GM19463 (cell line): ENCODE data around the gene WFDC2.
A peak's percentile ranks its signal among the peaks of the same experiment; 100 is the strongest.

Source experiments
- ATAC-seq: cut with Tn5 transposase; IDR thresholded peaks from one replicate; pipeline ENCODE4 v1.9.1; 2021; ENCODE audit warnings: mild to moderate bottlenecking, moderate library complexity; ENCODE audit not compliant: unreplicated experiment

The WFDC2 gene

GRCh38 chr20:45469336-45470261 lies at the start of gene WFDC2:
Gene WFDC2 (plus strand): TSS chr20:45469753. CDS start chr20:45469782, 29 bp downstream.
- peak; percentile 4 for ATAC-seq

GRCh38 chr20:45420125-45420524 lies 49.4 kb upstream of the WFDC2 start:
- ATAC-seq, result no peak

- ATAC-seq, result no peak
Measured at GRCh38 chr20:45423700-45424099, 45.9 kb upstream of the WFDC2 start.

GRCh38 chr20:45425561-45425960 lies 44.0 kb upstream of the WFDC2 start:
- ATAC-seq, result no peak

GRCh38 chr20:45426320-45427016 lies 43.1 kb upstream of the WFDC2 start:
- no peak for ATAC-seq

GRCh38 chr20:45427236-45428149 lies 42.1 kb upstream of the WFDC2 start:
- ATAC-seq, result no peak

- ATAC-seq, result no peak
Measured at GRCh38 chr20:45429618-45430017, 39.9 kb upstream of the WFDC2 start.

GRCh38 chr20:45432294-45432693 lies 37.3 kb upstream of the WFDC2 start:
- peak; percentile 68 for ATAC-seq

GRCh38 chr20:45433316-45433715 lies 36.2 kb upstream of the WFDC2 start:
- no peak for ATAC-seq

GRCh38 chr20:45433976-45434375 lies 35.6 kb upstream of the WFDC2 start:
- ATAC-seq, result no peak

GRCh38 chr20:45436732-45437485 lies 32.6 kb upstream of the WFDC2 start:
- ATAC-seq, result peak; percentile 88

- no peak for ATAC-seq
Measured at GRCh38 chr20:45440424-45440823, 29.1 kb upstream of the WFDC2 start.

GRCh38 chr20:45440891-45441685 lies 28.5 kb upstream of the WFDC2 start:
- ATAC-seq, result no peak

GRCh38 chr20:45441746-45442145 lies 27.8 kb upstream of the WFDC2 start:
- no peak for ATAC-seq

GRCh38 chr20:45444050-45444449 lies 25.5 kb upstream of the WFDC2 start:
- no peak for ATAC-seq

- no peak for ATAC-seq
Measured at GRCh38 chr20:45445805-45446562, 23.6 kb upstream of the WFDC2 start.

- no peak for ATAC-seq
Measured at GRCh38 chr20:45448270-45448669, 21.3 kb upstream of the WFDC2 start.

GRCh38 chr20:45449528-45449927 lies 20.0 kb upstream of the WFDC2 start:
- ATAC-seq, result no peak
